ENCODE data around the gene AP3B2.

The AP3B2 gene

DNA sequence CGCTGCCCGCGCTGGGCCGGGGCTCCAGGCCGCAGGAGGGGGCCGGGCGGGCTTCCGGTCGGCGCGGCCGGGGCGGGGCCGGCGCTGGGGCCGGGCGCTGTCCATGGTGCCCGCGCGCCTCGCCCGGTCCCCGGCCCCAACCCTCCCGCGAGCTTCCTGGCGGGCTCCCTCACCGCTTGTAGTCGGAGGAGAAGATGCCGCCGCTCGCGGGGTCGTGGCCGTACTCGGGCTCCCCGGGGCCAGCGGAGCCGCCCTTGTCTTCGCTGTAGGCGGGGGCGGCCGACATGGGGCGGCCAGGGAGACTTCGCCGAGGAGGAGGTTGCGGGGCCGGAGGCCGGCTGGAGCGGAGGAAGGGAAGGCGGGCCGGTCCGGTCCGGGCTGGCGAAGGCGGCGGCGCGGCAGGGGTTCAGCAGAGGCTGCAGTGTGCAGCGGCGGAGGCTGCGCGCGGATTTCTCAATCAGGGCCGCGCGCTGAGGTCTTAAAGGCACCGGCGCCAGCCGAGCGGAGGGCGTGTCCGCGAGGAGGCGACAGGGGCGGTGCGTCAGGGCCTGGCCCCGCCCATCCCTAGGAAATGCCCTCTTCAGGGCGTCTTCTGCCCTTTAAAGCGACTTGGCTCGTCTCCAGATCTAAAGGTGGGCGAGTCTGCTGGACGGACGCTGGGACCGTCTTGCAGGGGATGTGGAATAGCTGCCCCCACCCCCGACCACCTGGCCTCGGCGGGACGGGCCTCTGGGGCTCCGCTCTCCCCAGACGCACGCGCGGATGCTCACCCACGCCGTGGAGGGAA is at the start of gene AP3B2:
Gene AP3B2, minus strand, starts transcription at position 455 of the 787 bp plus-strand sequence. Its CDS starts 169 bp downstream, at position 286.
- no peak for TF ChIP-seq CTCF (IDR thresholded peaks at IDR 0.05)
- Histone ChIP-seq H3K4me1 (ENCODE audit: control insufficient read depth in 1 of 2, insufficient read depth in 1 of 2, low read depth in 1 of 2, low read length in 1 of 2) (peaks cover 10 to 13% of the 10 kb centered on the region in 2 experiments), H3K36me3 (no peaks in the 10 kb centered on the region), H3K27ac (no peak within 1 kb of the TSS), H3K4me3 (ENCODE audit: low read depth in 1 of 2, low read length in 1 of 2) (peak within 1 kb of the TSS; percentile 66 to 68), H3K9me3 (no peaks in the 10 kb centered on the region), H3K27me3 (peaks cover 76% of the 10 kb centered on the region)

GRCh38 chr15:82751308-82751707 is 41.6 kb upstream of the AP3B2 start:
- Histone ChIP-seq H3K27ac (peak overlapping the region; percentile 83), H3K27me3 (peaks cover 4% of the 10 kb centered on the region), H3K36me3 (peaks cover 26% of the 10 kb centered on the region), H3K4me3 (ENCODE audit: low read depth in 1 of 2, low read length in 1 of 2) (peak overlapping the region; percentile 81 to 97), H3K9me3 (no peaks in the 10 kb centered on the region), H3K4me1 (ENCODE audit: control insufficient read depth in 1 of 2, insufficient read depth in 1 of 2, low read depth in 1 of 2, low read length in 1 of 2) (peaks cover 36 to 39% of the 10 kb centered on the region in 2 experiments)
- TF ChIP-seq CTCF (IDR thresholded peaks at IDR 0.05), result no peak

DNA sequence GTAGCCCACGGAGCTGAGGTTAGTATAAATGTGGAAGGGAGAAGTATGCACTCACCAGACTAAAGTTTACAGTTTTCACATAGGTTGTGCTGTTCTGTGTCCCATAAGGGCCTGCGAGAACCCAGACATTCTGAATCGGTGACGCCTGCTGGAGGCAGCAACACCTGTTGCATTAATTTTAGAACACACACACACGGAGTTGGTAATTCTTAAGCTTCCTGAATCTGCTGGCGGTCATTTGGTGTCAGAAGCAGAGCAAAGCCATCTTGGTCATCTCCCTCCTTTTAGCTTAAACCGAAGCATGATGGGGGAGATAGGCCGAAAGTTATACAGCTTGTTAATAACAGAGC is 41.1 kb upstream of the AP3B2 start:
- Histone ChIP-seq H3K27ac (peak overlapping the region; percentile 83), H3K9me3 (no peaks in the 10 kb centered on the region), H3K4me3 (ENCODE audit: low read depth in 1 of 2, low read length in 1 of 2) (peak overlapping the region; percentile 81 to 97), H3K36me3 (peaks cover 21% of the 10 kb centered on the region), H3K27me3 (peaks cover 4% of the 10 kb centered on the region), H3K4me1 (ENCODE audit: control insufficient read depth in 1 of 2, insufficient read depth in 1 of 2, low read depth in 1 of 2, low read length in 1 of 2) (peaks cover 36 to 39% of the 10 kb centered on the region in 2 experiments)
- TF ChIP-seq CTCF (IDR thresholded peaks at IDR 0.05), result no peak

- H3K4me1 ChIP-seq (ENCODE audit: control insufficient read depth in 1 of 2, insufficient read depth in 1 of 2, low read depth in 1 of 2, low read length in 1 of 2), result peaks cover 36 to 39% of the 10 kb centered on the region in 2 experiments
- H3K4me3 ChIP-seq (ENCODE audit: low read depth in 1 of 2, low read length in 1 of 2), result peak overlapping the region; percentile 81 to 97
- H3K36me3 ChIP-seq, result peaks cover 15% of the 10 kb centered on the region
- H3K27ac ChIP-seq, result peak overlapping the region; percentile 83
- H3K9me3 ChIP-seq, result no peaks in the 10 kb centered on the region
- TF ChIP-seq CTCF (IDR thresholded peaks at IDR 0.05), result peak; percentile 11
- peaks cover 4% of the 10 kb centered on the region for H3K27me3 ChIP-seq
These were observed 40.5 kb upstream of the AP3B2 start for GRCh38 chr15:82749951-82750830.

DNA sequence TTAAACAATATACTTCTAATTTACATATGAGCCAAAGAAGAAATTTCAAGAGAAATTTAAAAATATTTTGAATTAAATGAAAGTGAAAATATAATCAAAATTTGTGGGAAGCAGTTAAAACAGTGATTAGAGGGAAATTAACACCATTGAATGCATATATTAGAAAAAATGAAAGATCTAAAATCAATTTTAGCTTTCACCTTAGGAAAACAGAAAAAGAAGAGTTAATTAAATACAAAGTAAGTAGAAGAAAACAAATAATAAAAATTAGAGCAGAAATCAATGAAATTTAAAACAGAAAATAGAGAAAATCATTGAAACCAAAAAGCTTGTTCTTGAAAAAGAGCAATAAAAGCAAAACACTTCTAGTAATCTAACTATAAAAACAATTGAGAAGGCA is 38.6 kb upstream of the AP3B2 start:
- peaks cover 4% of the 10 kb centered on the region for H3K36me3 ChIP-seq
- H3K27me3 ChIP-seq, result peaks cover 4% of the 10 kb centered on the region
- H3K4me3 ChIP-seq (ENCODE audit: low read depth in 1 of 2, low read length in 1 of 2), result no peak overlapping the region
- no peaks in the 10 kb centered on the region for H3K9me3 ChIP-seq
- peaks cover 32 to 33% of the 10 kb centered on the region in 2 experiments for H3K4me1 ChIP-seq (ENCODE audit: control insufficient read depth in 1 of 2, insufficient read depth in 1 of 2, low read depth in 1 of 2, low read length in 1 of 2)
- H3K27ac ChIP-seq, result no peak overlapping the region
- TF ChIP-seq CTCF (IDR thresholded peaks at IDR 0.05), result no peak

Data from neutrophil (primary cell).